ENCODE results near the gene MCC. TPM values are rescaled to one million over a fixed set of nuclear protein-coding genes. Genes with fewer than 3 reads are reported as not detected.

Gene MCC
- total and polyA plus RNA-seq, 4 donors = 9.0 to 47.3 (median 14.7) TPM

DNA sequence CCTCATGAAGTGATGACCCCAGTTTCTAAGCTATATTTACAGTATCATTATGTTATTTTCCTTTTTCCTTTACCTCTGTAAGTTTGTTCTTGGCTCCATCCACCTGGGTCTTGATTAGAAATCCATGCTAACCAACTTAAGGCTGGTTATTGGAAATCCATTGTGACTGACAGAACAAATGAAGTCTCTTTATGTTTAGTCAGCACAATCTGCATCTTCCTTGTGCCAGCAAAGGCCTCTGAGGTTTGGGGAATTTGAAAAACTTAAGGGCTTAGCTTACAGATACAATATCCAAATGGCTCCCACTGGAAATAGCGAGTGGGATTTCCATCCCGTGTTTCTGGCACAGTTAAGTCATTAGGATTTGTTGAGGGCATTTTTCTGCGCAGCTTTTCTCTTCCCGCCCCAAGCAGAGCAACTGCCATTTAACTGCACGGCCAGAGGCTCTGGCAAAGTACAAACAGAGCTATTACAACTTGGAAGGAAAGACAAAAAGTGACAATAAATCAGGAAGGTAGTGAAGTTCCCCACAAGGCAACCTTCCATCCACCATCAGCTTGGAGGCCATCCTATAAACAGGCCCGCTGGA is 447.5 kb downstream of the MCC start:
- H3K36me3 ChIP-seq (ENCODE audit: control insufficient read depth in 4 of 4, insufficient read depth in 3 of 4, low read depth in 1 of 4, low read length in 3 of 4) = peaks cover 6 to 57% (median 40%) of the 10 kb centered on the region in 4 donors
- DNase-seq (ENCODE audit: low spot score) = no peak

More for the DNA sequence above, 447.5 kb downstream of the MCC start:
- H3K4me1 ChIP-seq (ENCODE audit: control insufficient read depth in 4 of 4, insufficient read depth in 4 of 4, low read length in 3 of 4) = no peaks in the 10 kb centered on the region
- no peaks in the 10 kb centered on the region for H3K9me3 ChIP-seq (ENCODE audit: control insufficient read depth in 4 of 4, low read length in 3 of 4)
- no peak overlapping the region for H3K27ac ChIP-seq (ENCODE audit: low read depth in 1 of 2, low read length in 2 of 2)
- 97% methylated on average over 6 of the region's 6 CpGs for WGBS
- no peaks in the 10 kb centered on the region for H3K27me3 ChIP-seq (ENCODE audit: control insufficient read depth in 4 of 4, insufficient read depth in 4 of 4, low read length in 3 of 4)
- H3K4me3 ChIP-seq (ENCODE audit: low read depth in 1 of 3, low read length in 3 of 3) = no peak overlapping the region
- no peak for TF ChIP-seq NR2F2 (IDR thresholded peaks at IDR 0.05)
- no peak for TF ChIP-seq ATF3 (IDR thresholded peaks at IDR 0.05)
- no peak for TF ChIP-seq JUND (IDR thresholded peaks at IDR 0.05)
- TF ChIP-seq SP1 (IDR thresholded peaks at IDR 0.05) = no peak
- TF ChIP-seq, protein P1, sequence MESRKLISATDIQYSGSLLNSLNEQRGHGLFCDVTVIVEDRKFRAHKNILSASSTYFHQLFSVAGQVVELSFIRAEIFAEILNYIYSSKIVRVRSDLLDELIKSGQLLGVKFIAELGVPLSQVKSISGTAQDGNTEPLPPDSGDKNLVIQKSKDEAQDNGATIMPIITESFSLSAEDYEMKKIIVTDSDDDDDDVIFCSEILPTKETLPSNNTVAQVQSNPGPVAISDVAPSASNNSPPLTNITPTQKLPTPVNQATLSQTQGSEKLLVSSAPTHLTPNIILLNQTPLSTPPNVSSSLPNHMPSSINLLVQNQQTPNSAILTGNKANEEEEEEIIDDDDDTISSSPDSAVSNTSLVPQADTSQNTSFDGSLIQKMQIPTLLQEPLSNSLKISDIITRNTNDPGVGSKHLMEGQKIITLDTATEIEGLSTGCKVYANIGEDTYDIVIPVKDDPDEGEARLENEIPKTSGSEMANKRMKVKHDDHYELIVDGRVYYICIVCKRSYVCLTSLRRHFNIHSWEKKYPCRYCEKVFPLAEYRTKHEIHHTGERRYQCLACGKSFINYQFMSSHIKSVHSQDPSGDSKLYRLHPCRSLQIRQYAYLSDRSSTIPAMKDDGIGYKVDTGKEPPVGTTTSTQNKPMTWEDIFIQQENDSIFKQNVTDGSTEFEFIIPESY (IDR thresholded peaks at IDR 0.05) = no peak
- TF ChIP-seq REST (IDR thresholded peaks at IDR 0.05) = no peak
- TF ChIP-seq FOXA1 (IDR thresholded peaks at IDR 0.05) = no peak
- no peak for TF ChIP-seq RAD21 (IDR thresholded peaks at IDR 0.05)
- TF ChIP-seq, protein P2, sequence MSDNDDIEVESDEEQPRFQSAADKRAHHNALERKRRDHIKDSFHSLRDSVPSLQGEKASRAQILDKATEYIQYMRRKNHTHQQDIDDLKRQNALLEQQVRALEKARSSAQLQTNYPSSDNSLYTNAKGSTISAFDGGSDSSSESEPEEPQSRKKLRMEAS (IDR thresholded peaks at IDR 0.05) = no peak
- TF ChIP-seq EGR1 (IDR thresholded peaks at IDR 0.05; ENCODE audit: low read depth in 2 of 2) = no peak
- no peak for TF ChIP-seq GABPA (IDR thresholded peaks at IDR 0.05 in 1 of 2, conservative IDR thresholded peaks at IDR 0.05 in 1 of 2)
- TF ChIP-seq FOXA2 (IDR thresholded peaks at IDR 0.05) = no peak
- TF ChIP-seq TAF1 (conservative IDR thresholded peaks at IDR 0.05) = no peak
- no peak for TF ChIP-seq HNF4A (conservative IDR thresholded peaks at IDR 0.05)
- no peak for TF ChIP-seq CTCF (IDR thresholded peaks at IDR 0.05; ENCODE audit: low read depth, low read length, missing input control)
- no peak for TF ChIP-seq RXRA (IDR thresholded peaks at IDR 0.05)
- no peak for TF ChIP-seq HNF4G (IDR thresholded peaks at IDR 0.05)
- no peak for TF ChIP-seq YY1 (IDR thresholded peaks at IDR 0.05)
- H3K9ac ChIP-seq (ENCODE audit: low read depth in 1 of 2, low read length in 2 of 2) = no peak overlapping the region

All from liver (tissue), 9 donors.